Sigmoid colon (tissue), 7 donors: ENCODE results near the gene ZDHHC16. TPM values are rescaled to one million over a fixed set of nuclear protein-coding genes. Genes with fewer than 3 reads are reported as not detected.

Experiments
- DNase-seq: peaks from one replicate; pipeline ENCODE4 v3.0.0-alpha.2; 2019
- H3K27ac ChIP-seq, 4 donors: fragments of 200-600 bp; sonication (generic); one replicate each; pipeline ENCODE4 v1.5.1; 2016 to 2019; ENCODE audit warnings: mild to moderate bottlenecking in 1 of 4
- H3K27me3 ChIP-seq, 3 donors: fragments of 200-600 bp; sonication (generic); one replicate each; pipeline ENCODE4 v1.5.1; 2019; ENCODE audit warnings: mild to moderate bottlenecking in 1 of 3
- H3K36me3 ChIP-seq, 4 donors: fragments of 200-600 bp; sonication (generic); one replicate each; pipeline ENCODE4 v1.5.1; 2016 to 2019
- H3K4me1 ChIP-seq, 4 donors: fragments of 200-600 bp; sonication (generic); one replicate each; pipeline ENCODE4 v1.5.1; 2017 to 2019
- H3K4me3 ChIP-seq, 4 donors: fragments of 200-600 bp; sonication (generic); one replicate each; pipeline ENCODE4 v1.5.1; 2017 to 2019; ENCODE audit warnings: mild to moderate bottlenecking in 2 of 4, moderate library complexity in 1 of 4
- H3K9me3 ChIP-seq, 4 donors: fragments of 200-600 bp in 3 of 4; sonication (generic) in 3 of 4; one replicate each; pipeline versions ENCODE4 v1.5.1 to v1.6.1; 2013 to 2019
- EP300 ChIP-seq, 4 donors: sonication (generic); formaldehyde crosslinking; IDR thresholded peaks; one replicate each; pipeline ENCODE4 v1.6.1; 2017; ENCODE audit warnings: antibody characterized with exemption in 4 of 4
- POLR2A ChIP-seq, 2 donors: fragments of 450-650 bp; IDR thresholded peaks; one replicate each; pipeline ENCODE4 v1.6.1; 2016; ENCODE audit warnings: antibody characterized with exemption in 2 of 2, mild to moderate bottlenecking in 2 of 2, moderate library complexity in 2 of 2
- POLR2AphosphoS5 ChIP-seq, 4 donors: sonication (generic); formaldehyde crosslinking; IDR thresholded peaks; one replicate each; pipeline ENCODE4 v1.6.1; 2017; ENCODE audit warnings: antibody characterized with exemption in 4 of 4
- WGBS, 2 donors: extraction: QIAGEN DNeasy Blood & Tissue Kit; methylation state at CpG; one replicate each; pipeline ENCODE4 v1.1.7; 2013; 5-methylcytosine and 5-hydroxymethylcytosine counted together
- intact Hi-C: fragments of 100-400 bp; cut with DNase I; formaldehyde crosslinking; loops from one replicate; pipeline ENCODE4 v1.15.1; 2023
- polyA plus RNA-seq, 3 donors: library from polyadenylated mRNA; stranded (reverse); fragments of 200-250 nt; gene quantifications; one replicate each; pipeline ENCODE4 v1.2.3, GENCODE V29; 2013
- total RNA-seq, 4 donors: library from RNA; depleted of rRNA; stranded (reverse); fragments of >200 nt; gene quantifications; one replicate each; pipeline ENCODE4 v1.1.0, GENCODE V29; 2016
- TF ChIP-seq, protein P1 (sequence below), 4 experiments: fragments of 450-650 bp in 3 of 4; fragments of 200-600 bp in 1 of 4; IDR thresholded peaks; one replicate each; pipeline ENCODE4 v1.5.1; 2016 to 2019; ENCODE audit warnings: antibody characterized with exemption in 4 of 4, mild to moderate bottlenecking in 3 of 4, moderate library complexity in 2 of 4
- donor health status: healthy with polysubstance abuse.
- donor health status: Bipolar disorder and iron deficiency.
- donor health status: healthy.

The ZDHHC16 gene
- total and polyA plus RNA-seq, 7 donors, result 15.7 to 36.3 (median 22.9) TPM

DNA sequence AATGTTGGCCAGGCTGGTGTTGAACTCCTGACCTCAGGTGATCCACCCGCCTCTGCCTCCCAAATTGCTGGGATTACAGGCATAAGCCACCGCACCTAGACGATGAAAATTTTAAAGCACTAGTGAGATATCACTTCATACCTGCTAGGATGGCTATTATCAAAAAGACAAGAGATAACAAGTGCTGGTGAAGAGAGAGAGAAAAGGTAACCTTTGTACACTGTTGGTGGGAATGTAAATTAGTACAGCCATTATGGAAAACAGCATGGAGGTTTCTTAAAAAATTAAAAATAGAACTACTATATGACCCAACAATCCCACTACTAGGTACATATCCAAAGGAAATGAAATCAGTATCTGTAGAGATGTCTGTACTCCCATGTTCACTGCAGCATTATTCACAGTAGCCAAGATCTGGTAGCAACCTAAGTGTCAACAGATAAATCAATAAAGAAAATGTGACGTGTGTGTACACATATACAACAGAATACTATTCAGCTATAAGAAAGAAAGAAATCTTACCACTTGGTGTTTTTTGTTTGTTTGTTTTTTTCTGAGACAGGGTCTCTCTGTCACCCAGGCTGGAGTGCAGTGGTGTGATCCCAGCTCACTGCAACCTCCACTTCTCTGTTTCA is 39.8 kb downstream of the ZDHHC16 start:
- H3K27ac ChIP-seq, result no peak overlapping the region
- DNase-seq, result no peak
- peaks cover 0 to 26% (median 14%) of the 10 kb centered on the region in 4 donors for H3K4me1 ChIP-seq
- H3K4me3 ChIP-seq, result no peak overlapping the region
- H3K27me3 ChIP-seq, result no peaks in the 10 kb centered on the region
- H3K36me3 ChIP-seq, result peaks cover 4 to 28% (median 15%) of the 10 kb centered on the region in 4 donors
- intact Hi-C loops, result no loop called here
- 89 to 93% methylated on average over 4 of the region's 4 CpGs for WGBS, 2 donors
- TF ChIP-seq, protein P1, sequence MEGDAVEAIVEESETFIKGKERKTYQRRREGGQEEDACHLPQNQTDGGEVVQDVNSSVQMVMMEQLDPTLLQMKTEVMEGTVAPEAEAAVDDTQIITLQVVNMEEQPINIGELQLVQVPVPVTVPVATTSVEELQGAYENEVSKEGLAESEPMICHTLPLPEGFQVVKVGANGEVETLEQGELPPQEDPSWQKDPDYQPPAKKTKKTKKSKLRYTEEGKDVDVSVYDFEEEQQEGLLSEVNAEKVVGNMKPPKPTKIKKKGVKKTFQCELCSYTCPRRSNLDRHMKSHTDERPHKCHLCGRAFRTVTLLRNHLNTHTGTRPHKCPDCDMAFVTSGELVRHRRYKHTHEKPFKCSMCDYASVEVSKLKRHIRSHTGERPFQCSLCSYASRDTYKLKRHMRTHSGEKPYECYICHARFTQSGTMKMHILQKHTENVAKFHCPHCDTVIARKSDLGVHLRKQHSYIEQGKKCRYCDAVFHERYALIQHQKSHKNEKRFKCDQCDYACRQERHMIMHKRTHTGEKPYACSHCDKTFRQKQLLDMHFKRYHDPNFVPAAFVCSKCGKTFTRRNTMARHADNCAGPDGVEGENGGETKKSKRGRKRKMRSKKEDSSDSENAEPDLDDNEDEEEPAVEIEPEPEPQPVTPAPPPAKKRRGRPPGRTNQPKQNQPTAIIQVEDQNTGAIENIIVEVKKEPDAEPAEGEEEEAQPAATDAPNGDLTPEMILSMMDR (IDR thresholded peaks at IDR 0.05), result no peak
- TF ChIP-seq POLR2A (IDR thresholded peaks at IDR 0.05) (no peak), POLR2AphosphoS5 (IDR thresholded peaks at IDR 0.05) (no peak), EP300 (IDR thresholded peaks at IDR 0.05) (no peak)
- H3K9me3 ChIP-seq, result no peaks in the 10 kb centered on the region

GRCh38 chr10:97490592-97490991 is 44.6 kb downstream of the ZDHHC16 start:
- H3K4me3 ChIP-seq, result no peak overlapping the region
- 85 to 86% methylated on average over 2 of the region's 2 CpGs for WGBS, 2 donors
- TF ChIP-seq, protein P1 (IDR thresholded peaks at IDR 0.05), result no peak
- no peak for TF ChIP-seq POLR2A (IDR thresholded peaks at IDR 0.05)
- TF ChIP-seq EP300 (IDR thresholded peaks at IDR 0.05), result no peak
- no peak for TF ChIP-seq POLR2AphosphoS5 (IDR thresholded peaks at IDR 0.05)
- peak overlapping the region in 3 of 4 donors; percentile 14 to 64 (median 37) for H3K27ac ChIP-seq
- H3K27me3 ChIP-seq, result no peaks in the 10 kb centered on the region
- H3K4me1 ChIP-seq, result peaks cover 0 to 60% (median 28%) of the 10 kb centered on the region in 4 donors
- H3K36me3 ChIP-seq, result peaks cover 0 to 5% (median 0%) of the 10 kb centered on the region in 4 donors
- intact Hi-C loops, result no loop called here
- DNase-seq, result no peak
- no peaks in the 10 kb centered on the region for H3K9me3 ChIP-seq

DNA sequence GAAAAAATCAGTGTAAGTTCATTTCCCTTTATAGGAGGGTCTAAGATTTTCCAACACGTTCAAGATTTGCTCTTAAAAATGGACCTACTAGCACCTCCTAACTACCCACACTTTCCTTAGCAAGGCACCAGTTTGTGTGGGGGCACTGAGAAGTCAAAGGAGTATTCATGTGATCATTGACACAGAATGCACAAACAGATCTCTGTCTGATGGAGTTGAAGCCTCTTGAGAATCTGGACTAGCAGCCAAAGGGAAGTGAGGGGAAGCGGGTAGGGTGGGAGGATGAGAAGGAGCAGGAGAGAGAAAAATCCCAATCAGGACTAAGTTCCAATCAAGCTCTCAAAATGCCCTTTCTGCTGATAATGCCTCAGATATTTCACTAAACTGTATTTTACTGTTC is 48.2 kb downstream of the ZDHHC16 start:
- WGBS, 2 donors, result 57 to 68% methylated on average over 2 of the region's 2 CpGs
- intact Hi-C loops, result no loop called here

DNA sequence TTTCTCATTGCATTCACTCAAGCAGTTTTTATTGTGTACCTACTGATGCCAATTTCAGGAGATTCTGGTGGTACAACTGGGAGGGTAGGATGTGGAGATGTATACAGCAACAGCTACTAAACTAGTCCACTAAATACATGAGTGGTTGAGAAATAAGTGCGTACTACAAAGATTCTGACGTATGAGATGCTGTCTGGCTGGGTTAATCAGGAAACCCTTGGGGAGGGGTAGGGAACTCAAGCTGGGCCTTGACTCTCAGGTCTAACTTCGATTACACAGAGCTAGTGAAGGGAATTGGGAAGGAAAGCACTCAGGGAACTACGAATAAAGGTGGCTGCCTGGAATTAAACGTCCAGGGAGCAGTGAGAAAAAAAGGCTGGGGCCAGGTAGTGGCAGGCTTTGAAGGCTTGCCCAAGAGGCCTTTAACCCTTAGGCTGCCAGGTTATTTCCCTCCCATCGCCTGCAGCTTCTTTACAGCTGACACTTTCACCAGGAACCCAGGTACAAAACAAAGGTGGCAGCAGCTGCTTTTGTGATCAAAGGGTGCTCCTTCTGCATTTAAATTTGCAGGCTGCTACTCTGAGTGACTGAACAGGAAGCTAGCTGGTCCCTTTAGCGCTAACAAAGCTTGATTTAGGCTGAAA is 49.0 kb downstream of the ZDHHC16 start:
- no peak overlapping the region for H3K4me3 ChIP-seq
- H3K4me1 ChIP-seq, result peaks cover 0 to 64% (median 45%) of the 10 kb centered on the region in 4 donors
- TF ChIP-seq, protein P1 (IDR thresholded peaks at IDR 0.05), result no peak
- TF ChIP-seq EP300 (IDR thresholded peaks at IDR 0.05) (no peak), POLR2A (IDR thresholded peaks at IDR 0.05) (no peak), POLR2AphosphoS5 (IDR thresholded peaks at IDR 0.05) (no peak)
- no peaks in the 10 kb centered on the region for H3K9me3 ChIP-seq
- intact Hi-C loops, result loop anchor here (5.0 kb wide), 4 partner anchors 33 to 137 kb away; partner anchors contain the start of genes EXOSC1, MORN4, PGAM1 and ZDHHC16
- no peaks in the 10 kb centered on the region for H3K27me3 ChIP-seq
- WGBS, 2 donors, result 52 to 60% methylated on average over 7 of the region's 7 CpGs
- peak overlapping the region; percentile 3 to 35 (median 28) for H3K27ac ChIP-seq
- H3K36me3 ChIP-seq, result no peaks in the 10 kb centered on the region
- no peak for DNase-seq

More for the DNA sequence above, 48.2 kb downstream of the ZDHHC16 start:
- peak overlapping the region in 2 of 4 donors; percentile 22 to 35 for H3K27ac ChIP-seq
- DNase-seq, result no peak
- H3K27me3 ChIP-seq, result no peaks in the 10 kb centered on the region
- TF ChIP-seq POLR2A (IDR thresholded peaks at IDR 0.05) (no peak), POLR2AphosphoS5 (IDR thresholded peaks at IDR 0.05) (no peak), EP300 (IDR thresholded peaks at IDR 0.05) (no peak)
- TF ChIP-seq, protein P1 (IDR thresholded peaks at IDR 0.05), result no peak
- no peaks in the 10 kb centered on the region for H3K9me3 ChIP-seq
- peaks cover 0 to 68% (median 43%) of the 10 kb centered on the region in 4 donors for H3K4me1 ChIP-seq
- no peak overlapping the region for H3K4me3 ChIP-seq
- no peaks in the 10 kb centered on the region for H3K36me3 ChIP-seq
